Upper lobe of left lung (tissue), 6 donors: ENCODE results near the gene MAML2. TPM values are rescaled to one million over a fixed set of nuclear protein-coding genes. Genes with fewer than 3 reads are reported as not detected.

Experiments used
- ATAC-seq, 2 donors: fragments of 200-7000 bp; cut with Tn5 transposase; one replicate each; pipeline ENCODE4 v1.9.1; 2022; ENCODE audit warnings: mild to moderate bottlenecking in 2 of 2, moderate library complexity in 2 of 2; ENCODE audit not compliant: low FRiP score in 2 of 2
- DNase-seq, 2 donors: peaks; one replicate each; pipeline ENCODE4 v3.0.0-alpha.2; 2019 to 2020
- H3K27ac ChIP-seq, 4 donors: fragments of 200-600 bp; sonication (generic); one replicate each; pipeline ENCODE4 v1.5.1; 2016 to 2019
- H3K27me3 ChIP-seq, 4 donors: fragments of 200-600 bp; sonication (generic); one replicate each; pipeline ENCODE4 v1.5.1; 2017 to 2019
- H3K36me3 ChIP-seq, 4 donors: fragments of 200-600 bp; sonication (generic); one replicate each; pipeline ENCODE4 v1.5.1; 2016 to 2019
- H3K4me1 ChIP-seq, 4 donors: fragments of 200-600 bp; sonication (generic); one replicate each; pipeline ENCODE4 v1.5.1; 2018 to 2019
- H3K4me3 ChIP-seq, 4 donors: fragments of 200-600 bp; sonication (generic); one replicate each; pipeline ENCODE4 v1.5.1; 2017 to 2019; ENCODE audit warnings: mild to moderate bottlenecking in 2 of 4, moderate library complexity in 1 of 4
- H3K9me3 ChIP-seq, 4 donors: fragments of 200-600 bp; sonication (generic); one replicate each; pipeline ENCODE4 v1.5.1; 2018 to 2019
- EP300 ChIP-seq, 4 donors: sonication (generic); formaldehyde crosslinking; IDR thresholded peaks; one replicate each; pipeline ENCODE4 v1.5.1; 2017; ENCODE audit warnings: antibody characterized with exemption in 4 of 4, control low read depth in 2 of 4
- POLR2A ChIP-seq, 4 donors: fragments of 450-650 bp; IDR thresholded peaks; one replicate each; pipeline ENCODE4 v1.5.1; 2016 to 2017; ENCODE audit warnings: antibody characterized with exemption in 4 of 4, mild to moderate bottlenecking in 2 of 4
- POLR2AphosphoS5 ChIP-seq, 2 donors: sonication (generic); formaldehyde crosslinking; IDR thresholded peaks; one replicate each; pipeline ENCODE4 v1.5.1; 2017; ENCODE audit warnings: antibody characterized with exemption in 2 of 2
- WGBS, 2 donors: methylation state at CpG; one replicate each; pipeline ENCODE4 v1.1.5; 2017 to 2018; 5-methylcytosine and 5-hydroxymethylcytosine counted together
- total RNA-seq, 6 donors: library from RNA; depleted of rRNA in 4 of 6; stranded (reverse); fragments of >200 nt in 4 of 6; gene quantifications; one replicate each; pipeline versions ENCODE4 v1.1.0 to v1.2.1, GENCODE V29; 2016 to 2021
- TF ChIP-seq, protein P1 (sequence below), 6 experiments: fragments of 450-650 bp in 4 of 6; fragments of 200-600 bp in 2 of 6; sonication (generic) in 2 of 6; IDR thresholded peaks; one replicate each; pipeline ENCODE4 v1.5.1; 2016 to 2019; ENCODE audit warnings: antibody characterized with exemption in 6 of 6
- donor health status: DM: no; HTN: no; CAD: no; lungs with moderate emphysema.
- donor health status: DM: no; HTN: yes; CAD: no; lungs with severe emphysema.

MAML2 gene
- total RNA-seq, 6 donors from 2014 or later = 19.5 to 36.6 (median 26.3) TPM

DNA sequence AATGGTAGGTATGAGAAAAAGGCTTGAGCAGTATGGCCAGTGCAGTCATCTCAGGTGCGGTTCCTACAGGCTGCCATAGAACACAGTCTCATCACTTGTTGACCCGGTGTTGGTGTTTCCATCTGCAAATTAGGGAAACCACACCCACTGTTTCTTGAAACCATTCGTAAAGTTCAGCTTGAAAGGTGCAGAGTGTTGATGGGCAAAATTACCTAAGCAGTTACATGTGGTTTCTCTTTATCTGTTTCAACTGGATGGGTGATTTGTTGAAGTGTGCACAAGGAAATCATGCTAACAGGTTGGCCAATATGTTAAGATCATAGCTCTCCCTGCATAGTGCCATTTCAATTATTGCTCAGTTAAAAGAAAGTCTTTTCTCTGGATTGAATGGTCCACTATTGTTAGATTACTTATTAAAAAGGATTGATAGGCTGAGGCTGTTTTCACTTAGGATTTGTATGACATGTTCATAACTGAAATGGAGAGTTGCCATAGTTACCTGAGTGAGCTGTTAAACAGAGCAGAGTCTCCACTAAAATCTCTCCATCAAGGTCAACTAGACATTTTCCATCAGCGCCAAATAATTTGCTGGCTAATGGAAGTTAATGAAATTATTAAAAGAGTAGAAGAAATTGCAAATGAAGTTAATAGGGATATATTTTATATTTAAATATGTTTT, 215.9 kb downstream of the MAML2 start:
- Histone ChIP-seq H3K4me1 (peaks cover 0 to 7% (median 3%) of the 10 kb centered on the region in 4 donors), H3K27ac (no peak overlapping the region), H3K9me3 (no peaks in the 10 kb centered on the region), H3K27me3 (no peaks in the 10 kb centered on the region), H3K4me3 (no peak overlapping the region), H3K36me3 (no peaks in the 10 kb centered on the region)
- DNase-seq (no peak), ATAC-seq (no peak)
- WGBS, 2 donors = 75 to 77% methylated on average over 4 of the region's 4 CpGs
- TF ChIP-seq POLR2A (IDR thresholded peaks at IDR 0.05) (no peak), EP300 (IDR thresholded peaks at IDR 0.05) (no peak), POLR2AphosphoS5 (IDR thresholded peaks at IDR 0.05) (no peak)
- TF ChIP-seq, protein P1, sequence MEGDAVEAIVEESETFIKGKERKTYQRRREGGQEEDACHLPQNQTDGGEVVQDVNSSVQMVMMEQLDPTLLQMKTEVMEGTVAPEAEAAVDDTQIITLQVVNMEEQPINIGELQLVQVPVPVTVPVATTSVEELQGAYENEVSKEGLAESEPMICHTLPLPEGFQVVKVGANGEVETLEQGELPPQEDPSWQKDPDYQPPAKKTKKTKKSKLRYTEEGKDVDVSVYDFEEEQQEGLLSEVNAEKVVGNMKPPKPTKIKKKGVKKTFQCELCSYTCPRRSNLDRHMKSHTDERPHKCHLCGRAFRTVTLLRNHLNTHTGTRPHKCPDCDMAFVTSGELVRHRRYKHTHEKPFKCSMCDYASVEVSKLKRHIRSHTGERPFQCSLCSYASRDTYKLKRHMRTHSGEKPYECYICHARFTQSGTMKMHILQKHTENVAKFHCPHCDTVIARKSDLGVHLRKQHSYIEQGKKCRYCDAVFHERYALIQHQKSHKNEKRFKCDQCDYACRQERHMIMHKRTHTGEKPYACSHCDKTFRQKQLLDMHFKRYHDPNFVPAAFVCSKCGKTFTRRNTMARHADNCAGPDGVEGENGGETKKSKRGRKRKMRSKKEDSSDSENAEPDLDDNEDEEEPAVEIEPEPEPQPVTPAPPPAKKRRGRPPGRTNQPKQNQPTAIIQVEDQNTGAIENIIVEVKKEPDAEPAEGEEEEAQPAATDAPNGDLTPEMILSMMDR (IDR thresholded peaks at IDR 0.05) = no peak

DNA sequence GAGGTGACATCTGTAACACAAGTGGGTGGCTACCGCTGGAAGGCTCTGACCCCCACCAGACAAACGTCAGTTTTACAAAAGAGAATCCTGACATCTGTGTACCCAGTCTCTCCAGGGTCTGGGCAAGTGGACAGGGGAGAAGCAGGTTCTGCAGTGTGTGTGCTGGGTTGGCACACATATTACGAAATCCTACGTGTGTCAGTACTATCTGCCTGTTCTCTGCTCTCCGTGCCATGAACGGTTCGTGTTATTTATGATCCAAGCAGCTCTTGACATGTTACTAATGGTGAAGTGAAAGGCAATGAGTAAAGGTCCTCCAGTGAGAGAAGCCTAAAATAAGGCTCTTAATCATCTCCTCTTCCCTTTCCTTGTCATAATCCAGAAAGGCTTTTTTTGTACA, 217.6 kb downstream of the MAML2 start:
- no peaks in the 10 kb centered on the region for H3K9me3 ChIP-seq
- no peaks in the 10 kb centered on the region for H3K27me3 ChIP-seq
- H3K4me3 ChIP-seq = no peak overlapping the region
- TF ChIP-seq POLR2A (IDR thresholded peaks at IDR 0.05) (no peak), POLR2AphosphoS5 (IDR thresholded peaks at IDR 0.05) (no peak), EP300 (IDR thresholded peaks at IDR 0.05) (no peak)
- TF ChIP-seq, protein P1 (IDR thresholded peaks at IDR 0.05) = no peak
- WGBS, 2 donors = 56 to 63% methylated on average over 7 of the region's 7 CpGs
- H3K4me1 ChIP-seq = peaks cover 0 to 7% (median 3%) of the 10 kb centered on the region in 4 donors
- ATAC-seq (no peak), DNase-seq (no peak)
- no peaks in the 10 kb centered on the region for H3K36me3 ChIP-seq
- no peak overlapping the region for H3K27ac ChIP-seq

DNA sequence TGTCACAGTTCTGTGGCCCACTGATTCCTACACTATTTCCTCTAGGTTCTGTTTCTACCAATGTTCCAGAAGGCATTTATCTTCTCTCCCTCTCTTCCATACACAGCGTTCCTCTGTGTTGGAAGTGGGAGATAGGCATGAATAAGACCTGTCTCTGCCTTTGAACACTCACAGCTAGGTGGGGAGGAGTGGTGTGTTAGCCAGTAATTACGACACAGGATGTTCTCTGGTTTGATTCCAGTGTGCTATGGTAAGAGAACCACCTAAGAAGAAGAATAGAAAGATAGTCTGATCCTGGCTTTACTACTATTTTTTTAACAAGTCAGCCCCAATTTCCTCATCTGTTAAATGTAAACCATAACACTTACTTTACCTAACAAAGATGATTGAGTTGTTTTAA, 218.8 kb downstream of the MAML2 start:
- Histone ChIP-seq H3K9me3 (no peaks in the 10 kb centered on the region), H3K27ac (no peak overlapping the region), H3K27me3 (no peaks in the 10 kb centered on the region), H3K4me3 (no peak overlapping the region), H3K4me1 (peaks cover 0 to 7% (median 3%) of the 10 kb centered on the region in 4 donors), H3K36me3 (no peaks in the 10 kb centered on the region)
- no peak for TF ChIP-seq POLR2AphosphoS5 (IDR thresholded peaks at IDR 0.05)
- TF ChIP-seq EP300 (IDR thresholded peaks at IDR 0.05) = no peak
- TF ChIP-seq POLR2A (IDR thresholded peaks at IDR 0.05) = no peak
- TF ChIP-seq, protein P1 (IDR thresholded peaks at IDR 0.05) = no peak
- ATAC-seq (no peak), DNase-seq (no peak)
- WGBS, 2 donors = 81 to 93% methylated on average over 2 of the region's 2 CpGs

DNA sequence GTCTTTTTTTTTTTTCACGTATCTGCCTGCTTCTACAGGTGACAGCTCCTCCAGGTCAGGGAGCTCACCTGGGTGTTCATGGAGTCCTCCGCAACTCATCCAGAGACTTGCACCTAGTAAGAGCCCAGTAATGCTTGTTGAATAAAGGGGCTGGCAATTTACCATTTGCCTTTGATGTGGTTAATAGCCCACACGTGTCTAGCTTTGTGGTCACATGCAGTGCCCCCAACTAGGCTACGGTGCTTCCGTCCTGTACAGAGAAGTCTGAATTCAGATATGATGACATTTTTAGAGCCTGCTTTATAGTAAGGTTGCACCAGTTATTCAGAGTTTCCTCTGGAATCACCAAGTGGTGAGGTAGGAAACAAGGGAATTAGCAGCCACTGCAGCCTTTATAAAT, 219.7 kb downstream of the MAML2 start:
- TF ChIP-seq POLR2A (IDR thresholded peaks at IDR 0.05) = no peak
- TF ChIP-seq EP300 (IDR thresholded peaks at IDR 0.05) = no peak
- TF ChIP-seq, protein P1 (IDR thresholded peaks at IDR 0.05) = no peak
- TF ChIP-seq POLR2AphosphoS5 (IDR thresholded peaks at IDR 0.05) = no peak
- DNase-seq = no peak
- Histone ChIP-seq H3K4me3 (no peak overlapping the region), H3K9me3 (no peaks in the 10 kb centered on the region), H3K27me3 (no peaks in the 10 kb centered on the region), H3K27ac (no peak overlapping the region), H3K36me3 (no peaks in the 10 kb centered on the region), H3K4me1 (peaks cover 0 to 7% (median 3%) of the 10 kb centered on the region in 4 donors)
- WGBS, 2 donors = 78 to 92% methylated on average over 5 of the region's 5 CpGs
- no peak for ATAC-seq

DNA sequence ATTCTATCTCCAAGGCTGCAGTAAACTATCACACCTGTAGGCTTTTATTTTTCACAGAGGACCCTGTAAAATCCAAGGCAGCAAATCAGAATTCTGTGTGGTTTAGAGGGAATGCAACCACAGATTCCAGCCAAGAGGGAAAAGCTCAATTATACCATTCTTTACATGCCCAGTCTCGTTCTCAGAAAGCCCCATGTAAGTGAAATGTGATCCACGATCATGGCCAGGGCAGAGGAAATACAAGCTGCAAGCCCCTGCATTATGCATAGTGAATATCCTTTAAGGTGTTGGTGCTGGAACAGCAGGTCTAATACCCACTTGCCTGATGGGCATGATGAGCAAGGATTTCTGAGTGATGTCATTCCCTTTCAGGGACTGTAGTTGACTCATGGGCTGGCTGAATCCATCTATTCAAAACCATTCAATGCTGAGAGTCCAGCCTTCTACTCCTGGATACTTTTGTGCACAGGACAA, 220.4 kb downstream of the MAML2 start:
- H3K27ac ChIP-seq = no peak overlapping the region
- H3K4me3 ChIP-seq = no peak overlapping the region
- WGBS, 2 donors = 65 to 95% methylated on average over 2 of the region's 2 CpGs
- H3K9me3 ChIP-seq = no peaks in the 10 kb centered on the region
- ATAC-seq = no peak
- no peaks in the 10 kb centered on the region for H3K27me3 ChIP-seq
- no peak for DNase-seq
- H3K36me3 ChIP-seq = no peaks in the 10 kb centered on the region
- TF ChIP-seq, protein P1 (IDR thresholded peaks at IDR 0.05) = no peak
- no peak for TF ChIP-seq EP300 (IDR thresholded peaks at IDR 0.05)
- no peak for TF ChIP-seq POLR2AphosphoS5 (IDR thresholded peaks at IDR 0.05)
- TF ChIP-seq POLR2A (IDR thresholded peaks at IDR 0.05) = no peak
- H3K4me1 ChIP-seq = peaks cover 0 to 5% (median 1%) of the 10 kb centered on the region in 4 donors
